Measurements from ENCODE around the gene BMP5. TPM values are rescaled to one million over a fixed set of nuclear protein-coding genes. Genes with fewer than 3 reads are reported as not detected.

The BMP5 gene
- total RNA-seq, 2 donors from 2014 or later, result 0.99 to 1.6 TPM

DNA sequence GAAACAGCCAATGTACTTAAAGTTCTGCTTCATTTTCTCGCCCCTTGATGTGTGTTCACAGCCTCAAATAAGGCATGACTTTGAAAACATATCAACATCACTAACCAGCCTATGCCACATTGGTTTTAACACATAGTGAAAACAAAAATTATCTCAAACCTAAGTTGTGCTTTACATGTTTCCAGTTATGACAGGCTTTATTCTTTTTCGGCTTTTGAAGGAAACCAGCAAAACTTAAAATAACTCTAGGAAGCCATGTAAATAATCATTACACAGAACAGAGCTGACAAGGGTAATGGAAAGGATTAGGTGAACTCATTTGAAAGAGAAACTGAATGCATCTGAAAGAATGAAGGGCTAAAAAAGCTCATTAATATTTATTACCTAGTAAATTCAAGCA lies 42.1 kb downstream of the BMP5 start:
- TF ChIP-seq POLR2A (IDR thresholded peaks at IDR 0.05), result no peak
- TF ChIP-seq, protein P1, sequence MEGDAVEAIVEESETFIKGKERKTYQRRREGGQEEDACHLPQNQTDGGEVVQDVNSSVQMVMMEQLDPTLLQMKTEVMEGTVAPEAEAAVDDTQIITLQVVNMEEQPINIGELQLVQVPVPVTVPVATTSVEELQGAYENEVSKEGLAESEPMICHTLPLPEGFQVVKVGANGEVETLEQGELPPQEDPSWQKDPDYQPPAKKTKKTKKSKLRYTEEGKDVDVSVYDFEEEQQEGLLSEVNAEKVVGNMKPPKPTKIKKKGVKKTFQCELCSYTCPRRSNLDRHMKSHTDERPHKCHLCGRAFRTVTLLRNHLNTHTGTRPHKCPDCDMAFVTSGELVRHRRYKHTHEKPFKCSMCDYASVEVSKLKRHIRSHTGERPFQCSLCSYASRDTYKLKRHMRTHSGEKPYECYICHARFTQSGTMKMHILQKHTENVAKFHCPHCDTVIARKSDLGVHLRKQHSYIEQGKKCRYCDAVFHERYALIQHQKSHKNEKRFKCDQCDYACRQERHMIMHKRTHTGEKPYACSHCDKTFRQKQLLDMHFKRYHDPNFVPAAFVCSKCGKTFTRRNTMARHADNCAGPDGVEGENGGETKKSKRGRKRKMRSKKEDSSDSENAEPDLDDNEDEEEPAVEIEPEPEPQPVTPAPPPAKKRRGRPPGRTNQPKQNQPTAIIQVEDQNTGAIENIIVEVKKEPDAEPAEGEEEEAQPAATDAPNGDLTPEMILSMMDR (IDR thresholded peaks at IDR 0.05), result no peak
- intact Hi-C loops (cut with DNase I), result no loop called here

DNA sequence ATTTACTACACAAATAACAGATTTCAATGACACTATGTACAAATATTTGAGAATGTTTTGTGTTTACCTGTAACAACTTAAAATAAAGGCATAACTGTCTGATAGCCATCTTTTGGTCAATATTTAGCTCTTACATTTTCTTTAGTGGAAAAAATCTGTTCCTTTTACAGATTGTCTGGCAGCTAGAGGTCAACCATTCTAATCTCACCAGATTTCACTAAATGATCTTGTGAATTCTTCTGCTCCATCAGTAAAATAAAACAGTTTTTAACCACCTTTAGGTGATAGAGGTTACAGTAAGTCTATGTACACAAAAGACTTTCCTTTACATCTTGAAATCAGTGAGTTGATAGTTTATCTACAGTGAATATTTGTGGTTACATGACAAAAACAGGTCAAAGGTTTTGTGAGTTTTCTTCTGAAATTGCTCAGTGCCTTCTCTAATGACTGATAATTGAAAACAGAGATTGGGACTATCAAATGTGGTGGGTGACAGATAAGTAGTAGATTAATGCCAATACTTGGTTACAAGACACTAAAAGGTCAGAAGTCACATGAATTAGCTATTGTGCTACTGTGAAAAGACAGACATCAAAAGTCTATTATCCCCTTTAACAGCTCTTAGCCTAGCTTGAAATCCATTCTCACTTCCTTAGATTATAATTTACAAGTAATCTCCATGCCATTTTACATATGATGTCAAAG lies 47.4 kb downstream of the BMP5 start:
- Histone ChIP-seq H3K4me1 (no peaks in the 10 kb centered on the region), H3K27me3 (no peaks in the 10 kb centered on the region), H3K4me3 (no peak overlapping the region), H3K27ac (no peak overlapping the region), H3K36me3 (replicated peaks in 1 of 2; ENCODE audit: insufficient read depth in 1 of 2, low read depth in 2 of 2) (no peaks in the 10 kb centered on the region), H3K9me3 (no peaks in the 10 kb centered on the region)
- DNase-seq (no peak), ATAC-seq (no peak)
- TF ChIP-seq, protein P1 (IDR thresholded peaks at IDR 0.05), result no peak
- no peak for TF ChIP-seq POLR2A (IDR thresholded peaks at IDR 0.05)
- intact Hi-C loops (cut with DNase I), result no loop called here

More for the DNA sequence above, 42.1 kb downstream of the BMP5 start:
- no peaks in the 10 kb centered on the region for H3K36me3 ChIP-seq (replicated peaks in 1 of 2; ENCODE audit: insufficient read depth in 1 of 2, low read depth in 2 of 2)
- no peaks in the 10 kb centered on the region for H3K27me3 ChIP-seq
- H3K9me3 ChIP-seq, result no peaks in the 10 kb centered on the region
- ATAC-seq, result no peak
- no peak for DNase-seq
- WGBS, 2 donors, result 82 to 86% methylated on average over 2 of the region's 2 CpGs
- H3K4me3 ChIP-seq, result no peak overlapping the region
- H3K27ac ChIP-seq, result no peak overlapping the region
- peaks cover 11% of the 10 kb centered on the region for H3K4me1 ChIP-seq

DNA sequence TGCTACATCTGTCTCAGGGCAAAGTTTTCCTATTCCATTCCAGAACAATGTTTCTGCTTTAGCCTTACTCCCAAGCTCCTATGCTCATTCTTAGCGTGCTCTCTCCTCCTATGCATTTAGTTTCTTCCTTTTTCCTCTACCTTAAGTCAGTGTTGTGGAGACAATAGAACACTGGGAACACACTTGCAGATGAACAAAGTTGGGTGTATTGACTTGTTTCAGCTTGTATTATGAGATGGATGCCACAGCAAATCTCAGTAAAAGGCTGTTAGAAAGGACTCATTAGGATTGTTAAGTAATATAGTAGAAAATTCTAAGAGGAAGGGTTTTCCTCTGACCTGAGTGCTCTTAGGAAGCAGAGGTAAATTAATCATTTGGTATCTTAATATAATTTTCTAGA lies 48.4 kb downstream of the BMP5 start:
- 76 to 89% methylated on average over 1 of the region's 1 CpG for WGBS, 2 donors
- ATAC-seq (no peak), DNase-seq (no peak)
- no peaks in the 10 kb centered on the region for H3K27me3 ChIP-seq
- H3K4me3 ChIP-seq, result no peak overlapping the region
- no peak overlapping the region for H3K27ac ChIP-seq
- no peaks in the 10 kb centered on the region for H3K36me3 ChIP-seq (replicated peaks in 1 of 2; ENCODE audit: insufficient read depth in 1 of 2, low read depth in 2 of 2)
- no peaks in the 10 kb centered on the region for H3K9me3 ChIP-seq
- intact Hi-C loops (cut with DNase I), result no loop called here
- H3K4me1 ChIP-seq, result no peaks in the 10 kb centered on the region
- TF ChIP-seq POLR2A (IDR thresholded peaks at IDR 0.05), result no peak
- TF ChIP-seq, protein P1 (IDR thresholded peaks at IDR 0.05), result no peak

DNA sequence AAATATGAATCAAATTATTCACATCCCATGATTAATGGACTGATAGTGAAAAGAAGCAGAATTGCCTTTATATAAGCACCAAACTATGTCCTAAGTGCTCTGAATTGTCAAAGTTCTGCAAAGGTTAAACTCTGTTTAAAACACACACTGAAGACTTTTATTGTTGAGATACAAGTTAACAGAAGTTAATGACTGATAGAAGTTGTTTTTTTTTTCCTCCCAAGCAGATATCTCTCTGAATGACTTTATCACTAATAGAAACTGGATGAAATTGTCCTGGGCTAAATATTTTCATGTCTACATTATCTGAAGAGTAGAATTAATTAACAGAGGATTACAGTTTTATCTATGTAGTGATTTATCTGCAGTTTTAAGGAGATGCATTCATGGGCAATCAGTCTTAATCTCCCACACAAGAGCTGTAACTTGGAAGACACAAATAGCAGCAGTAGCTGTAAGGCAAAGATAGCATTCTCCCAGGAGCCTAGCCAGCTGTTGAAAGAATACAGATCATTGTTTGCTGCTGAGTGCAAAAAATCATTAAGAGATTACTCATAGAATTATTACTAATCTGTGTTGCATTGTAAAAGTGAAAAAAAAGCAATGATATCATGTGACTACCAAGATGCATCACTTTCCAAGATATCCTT lies 49.9 kb downstream of the BMP5 start:
- Histone ChIP-seq H3K27ac (no peak overlapping the region), H3K4me3 (no peak overlapping the region), H3K27me3 (no peaks in the 10 kb centered on the region), H3K4me1 (no peaks in the 10 kb centered on the region), H3K9me3 (no peaks in the 10 kb centered on the region), H3K36me3 (replicated peaks in 1 of 2; ENCODE audit: insufficient read depth in 1 of 2, low read depth in 2 of 2) (no peaks in the 10 kb centered on the region)
- TF ChIP-seq, protein P1 (IDR thresholded peaks at IDR 0.05), result no peak
- TF ChIP-seq POLR2A (IDR thresholded peaks at IDR 0.05), result no peak
- DNase-seq (no peak), ATAC-seq (peak; percentile 59)
- intact Hi-C loops (cut with DNase I), result no loop called here

DNA sequence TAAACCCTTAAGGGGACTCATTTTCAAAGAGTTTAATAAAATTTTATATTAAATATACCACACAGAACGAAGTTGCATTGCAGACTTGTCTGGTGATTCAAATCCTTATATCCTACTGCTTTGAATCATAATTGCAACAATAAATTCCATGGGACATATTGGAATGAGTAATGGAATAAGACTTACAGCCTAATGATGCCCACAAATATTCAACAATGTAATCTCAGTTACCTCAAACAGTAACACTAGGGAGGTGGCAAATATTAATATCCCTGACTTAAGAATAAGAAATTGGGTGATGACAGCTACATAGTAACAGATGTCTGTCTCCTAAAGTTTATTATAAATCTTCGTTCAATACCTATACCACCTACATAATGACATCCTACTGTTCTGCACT lies 52.6 kb downstream of the BMP5 start:
- Histone ChIP-seq H3K4me3 (no peak overlapping the region), H3K27me3 (no peaks in the 10 kb centered on the region), H3K4me1 (no peaks in the 10 kb centered on the region), H3K27ac (no peak overlapping the region), H3K9me3 (no peaks in the 10 kb centered on the region), H3K36me3 (replicated peaks in 1 of 2; ENCODE audit: insufficient read depth in 1 of 2, low read depth in 2 of 2) (no peaks in the 10 kb centered on the region)
- ATAC-seq (no peak), DNase-seq (no peak)
- no peak for TF ChIP-seq POLR2A (IDR thresholded peaks at IDR 0.05)
- TF ChIP-seq, protein P1 (IDR thresholded peaks at IDR 0.05), result no peak
- intact Hi-C loops (cut with DNase I), result no loop called here
- WGBS, 2 donors, result 75 to 79% methylated on average over 2 of the region's 2 CpGs
